GM19351 (cell line): Measurements from ENCODE around the gene UPK3B.
"Not testable (repeated sequence)": the region's sequence is repeated elsewhere in the genome, so short reads cannot be mapped to it uniquely, and the experiment has no call there.

Experiments
- ATAC-seq: cut with Tn5 transposase; IDR thresholded peaks from one replicate; pipeline ENCODE4 v1.9.1; 2021; ENCODE audit warnings: mild to moderate bottlenecking, moderate library complexity; ENCODE audit not compliant: unreplicated experiment

The UPK3B gene

GRCh38 chr7:76512941-76513816, 2.8 kb downstream of the UPK3B start:
- ATAC-seq, result no peak

GRCh38 chr7:76513817-76514799, 3.8 kb downstream of the UPK3B start:
- no peak for ATAC-seq

DNA sequence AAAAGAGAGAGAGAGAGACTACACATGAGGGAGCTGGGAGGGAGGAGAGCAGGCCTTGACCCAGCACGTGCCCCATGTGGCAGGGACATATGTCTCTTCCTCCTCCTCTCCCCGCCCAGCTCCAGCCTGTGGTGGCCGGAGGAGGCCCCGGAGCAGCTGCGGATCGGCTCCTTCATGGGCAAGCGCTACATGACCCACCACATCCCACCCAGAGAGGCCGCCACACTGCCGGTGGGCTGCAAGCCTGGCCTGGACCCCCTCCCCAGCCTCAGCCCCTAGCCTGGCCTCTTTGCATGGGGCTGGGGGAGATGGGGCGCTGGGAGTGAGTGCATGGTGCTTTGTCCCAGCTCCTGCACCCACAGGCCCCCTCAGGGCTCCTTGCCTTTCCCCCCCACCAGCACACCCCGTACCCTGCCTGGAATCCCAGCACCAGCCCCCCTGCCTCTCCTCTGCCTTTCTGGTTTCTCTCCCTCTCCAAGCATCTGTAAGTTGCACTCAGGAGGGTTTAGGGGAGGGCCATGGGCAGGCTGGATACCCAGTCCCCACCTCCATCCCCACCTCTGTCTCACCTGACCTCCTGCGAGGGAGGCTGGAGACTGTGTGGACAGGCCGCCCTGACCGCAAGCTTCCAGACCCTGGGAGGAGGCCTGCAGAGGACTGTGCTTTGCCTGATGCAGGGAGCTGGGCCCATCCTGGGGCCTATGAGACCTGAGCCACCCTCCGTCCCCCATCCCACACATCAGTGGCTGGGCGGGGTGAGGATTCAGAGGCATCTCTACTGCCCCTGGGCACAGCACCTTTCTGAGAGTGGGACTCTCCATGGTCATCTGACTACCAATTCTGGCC, 4.8 kb downstream of the UPK3B start:
- no peak for ATAC-seq

DNA sequence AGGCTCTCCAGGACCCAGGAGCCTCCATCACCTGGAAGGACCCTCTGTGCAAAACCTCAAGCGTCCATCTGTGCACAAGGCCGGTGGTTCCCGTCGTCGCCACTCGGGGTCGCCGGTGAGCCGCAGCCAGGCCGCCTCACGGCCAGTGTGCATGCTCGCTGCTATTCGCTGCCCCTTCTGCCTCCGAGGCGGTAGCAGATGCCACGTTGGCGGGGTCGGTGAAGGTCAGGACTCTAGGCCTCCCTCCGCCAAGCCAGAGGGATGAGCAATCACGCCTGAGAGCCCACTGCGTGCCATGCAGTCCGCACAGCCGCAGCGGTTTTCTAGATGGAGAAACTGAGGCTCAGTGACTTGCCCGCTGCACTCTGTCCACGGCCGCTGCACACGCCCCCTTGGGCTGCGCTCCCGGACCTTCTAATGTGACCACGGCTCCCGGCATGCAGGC, 5.7 kb downstream of the UPK3B start:
- no peak for ATAC-seq

DNA sequence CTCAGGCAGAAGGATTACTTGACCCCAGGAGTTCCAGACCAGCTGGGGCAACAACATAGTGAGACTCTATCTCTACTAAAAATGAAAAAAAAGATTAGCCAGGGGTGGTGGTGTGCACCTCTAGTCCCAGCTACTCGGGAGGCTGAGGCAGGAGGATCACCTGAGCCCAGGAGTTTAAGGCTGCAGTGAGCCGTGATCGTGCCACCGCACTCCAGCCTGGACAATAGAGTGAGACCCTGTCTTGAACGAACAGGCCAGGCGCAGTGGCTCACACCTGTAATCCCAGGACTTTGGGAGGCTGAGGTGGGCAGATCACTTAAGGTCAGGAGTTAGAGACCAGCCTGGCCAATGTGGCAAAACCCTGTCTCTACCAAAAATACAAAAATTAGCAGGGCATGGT, 6.6 kb downstream of the UPK3B start:
- ATAC-seq, result not testable (repeated sequence)

- ATAC-seq, result not testable (repeated sequence)
Observed at GRCh38 chr7:76526183-76526582, 15.8 kb downstream of the UPK3B start.

GRCh38 chr7:76531643-76532042, 21.3 kb downstream of the UPK3B start:
- not testable (repeated sequence) for ATAC-seq

GRCh38 chr7:76543197-76543596, 32.8 kb downstream of the UPK3B start, which contains the start of gene SPDYE16:
Gene SPDYE16, minus strand, starts transcription at chr7:76543297. Its CDS starts 1,838 bp downstream, at chr7:76541459.
- not testable (repeated sequence) for ATAC-seq

DNA sequence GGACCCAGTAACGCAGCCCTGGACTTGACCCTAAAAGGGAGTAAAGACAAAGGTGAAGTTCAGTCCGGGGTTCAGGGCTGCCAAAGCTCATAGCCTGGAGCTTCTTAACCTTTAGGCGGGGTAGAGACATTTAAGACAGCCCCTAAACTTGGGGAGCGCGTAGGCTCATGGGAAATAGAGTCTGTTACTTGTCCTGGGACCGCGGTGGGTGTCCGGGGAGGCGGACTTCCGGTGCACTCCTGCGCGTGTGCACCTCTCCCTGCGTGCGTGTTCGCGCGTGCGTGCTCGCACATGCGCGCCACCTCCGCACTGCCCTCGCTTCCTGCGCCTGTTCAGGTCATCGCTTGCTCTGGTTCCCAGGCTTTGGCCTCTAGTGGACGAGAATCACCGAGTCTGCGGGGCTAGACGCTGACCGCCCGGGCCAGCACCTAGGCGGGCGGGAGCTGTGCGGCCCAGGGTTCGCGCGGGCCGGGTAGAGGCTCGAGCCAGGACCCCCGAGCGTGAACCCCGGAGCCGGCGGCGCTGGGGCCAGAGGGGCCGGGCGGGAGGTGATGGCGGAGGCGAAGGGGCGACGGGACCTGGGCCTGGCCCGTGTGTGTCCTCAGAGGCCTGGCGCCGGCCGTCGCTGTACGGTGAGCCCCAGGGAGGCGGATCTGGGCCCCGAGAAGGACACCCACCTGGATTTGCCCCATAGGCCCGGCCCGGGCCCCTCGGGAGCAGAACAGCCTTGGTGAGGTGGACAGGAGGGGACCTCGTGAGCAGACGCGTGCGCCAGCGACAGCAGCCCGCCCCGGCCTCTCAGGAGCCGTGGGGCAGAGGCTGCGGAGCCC, 38.9 kb downstream of the UPK3B start:
- peak; percentile 97 for ATAC-seq

- ATAC-seq, result not testable (repeated sequence)
Observed at GRCh38 chr7:76549855-76550248, 39.5 kb downstream of the UPK3B start.

DNA sequence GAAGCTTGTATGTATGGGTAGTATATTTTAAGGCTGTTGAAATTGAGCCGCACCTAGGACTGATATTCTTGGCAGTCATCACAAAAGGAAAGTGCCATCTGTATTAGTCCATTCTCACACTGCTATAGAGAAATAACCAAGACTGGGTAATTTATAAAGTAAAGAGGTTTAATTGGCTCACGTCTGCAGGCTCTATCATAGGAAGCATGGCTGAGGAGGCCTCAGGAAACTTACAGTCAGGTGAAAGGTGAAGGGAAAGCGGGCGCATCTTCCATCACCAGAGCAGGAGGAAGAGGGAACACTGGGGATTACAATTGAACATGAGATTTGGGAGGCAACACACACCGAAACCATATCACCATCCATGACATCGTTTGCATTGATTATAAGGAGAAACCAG, 41.6 kb downstream of the UPK3B start:
- ATAC-seq, result not testable (repeated sequence)

DNA sequence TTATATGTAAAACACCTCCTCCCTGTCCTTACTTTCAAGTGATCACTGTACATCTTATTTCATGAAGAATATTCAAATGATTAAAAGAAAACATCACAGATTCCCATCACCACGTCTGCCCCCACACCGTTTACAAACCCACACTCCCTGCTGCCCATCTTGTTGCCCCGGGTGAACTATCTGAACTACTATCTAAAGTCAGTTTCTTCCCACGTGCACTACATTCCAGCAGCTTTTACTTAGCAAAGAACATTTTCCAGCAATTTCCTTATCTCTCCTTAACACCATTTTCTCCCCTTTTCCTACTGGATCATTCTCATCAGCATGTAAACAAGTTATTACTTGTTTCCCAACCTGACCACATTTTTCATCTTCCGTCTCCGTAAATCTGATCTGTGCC, 49.3 kb downstream of the UPK3B start:
- ATAC-seq, result not testable (repeated sequence)

DNA sequence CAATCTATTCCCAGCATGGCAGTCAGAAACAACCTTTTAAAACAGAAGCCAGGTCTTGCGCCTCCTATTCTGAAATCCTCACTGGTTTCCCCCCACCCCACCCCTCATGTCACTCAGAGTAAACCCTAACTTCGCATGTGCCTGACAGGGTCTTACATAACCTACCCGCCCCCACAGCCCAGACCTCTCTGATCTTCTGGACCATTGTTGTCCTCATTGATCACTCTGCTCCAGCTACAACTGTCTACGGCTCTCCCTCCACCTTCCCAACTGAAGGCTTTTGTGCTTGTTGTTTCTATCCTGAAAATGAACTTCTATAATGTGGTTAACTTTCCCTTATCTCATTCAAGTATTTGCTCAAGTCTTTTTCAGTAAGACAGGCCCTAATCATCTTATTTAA, 49.8 kb downstream of the UPK3B start:
- ATAC-seq, result not testable (repeated sequence)

- ATAC-seq, result not testable (repeated sequence)
Observed at GRCh38 chr7:76561342-76561741, 51.0 kb downstream of the UPK3B start.

GRCh38 chr7:76565001-76565400, 54.6 kb downstream of the UPK3B start:
- not testable (repeated sequence) for ATAC-seq
